AG20443 (cell line): ENCODE measurements around the gene FILIP1L.
"Not testable (repeated sequence)": the region's sequence is repeated elsewhere in the genome, so short reads cannot be mapped to it uniquely, and the experiment has no call there.

Experiments used
- DNase-seq: peaks from one replicate; pipeline ENCODE4 v3.0.0; 2012; ENCODE audit warnings: low spot score, mixed read lengths

Gene FILIP1L

GRCh38 chr3:100098784-100099070 is 15.6 kb downstream of the FILIP1L start:
- DNase-seq = no peak

- no peak for DNase-seq
Observed at GRCh38 chr3:100097919-100098783, 16.1 kb downstream of the FILIP1L start.

- DNase-seq = no peak
Observed at GRCh38 chr3:100096866-100097265, 17.4 kb downstream of the FILIP1L start.

GRCh38 chr3:100096286-100096685 is 18.0 kb downstream of the FILIP1L start:
- DNase-seq = not testable (repeated sequence)

GRCh38 chr3:100093831-100094230 is 20.5 kb downstream of the FILIP1L start:
- no peak for DNase-seq

- no peak for DNase-seq
Observed at GRCh38 chr3:100090669-100091005, 23.7 kb downstream of the FILIP1L start.

- peak; percentile 70 for DNase-seq
Observed at GRCh38 chr3:100089812-100090668, 24.3 kb downstream of the FILIP1L start.

GRCh38 chr3:100088735-100089368 is 25.4 kb downstream of the FILIP1L start:
- no peak for DNase-seq

GRCh38 chr3:100087198-100087597 is 27.1 kb downstream of the FILIP1L start:
- peak; percentile 29 for DNase-seq

- DNase-seq = no peak
Observed at GRCh38 chr3:100086401-100086800, 27.9 kb downstream of the FILIP1L start.

GRCh38 chr3:100084100-100084806 is 30.0 kb downstream of the FILIP1L start:
- no peak for DNase-seq

- DNase-seq = no peak
Observed at GRCh38 chr3:100083209-100083608, 31.1 kb downstream of the FILIP1L start.

GRCh38 chr3:100082714-100083113 is 31.6 kb downstream of the FILIP1L start:
- DNase-seq = no peak

- no peak for DNase-seq
Observed at GRCh38 chr3:100081986-100082692, 32.2 kb downstream of the FILIP1L start.

- DNase-seq = no peak
Observed at GRCh38 chr3:100081311-100081710, 33.0 kb downstream of the FILIP1L start.

GRCh38 chr3:100080573-100080972 is 33.7 kb downstream of the FILIP1L start:
- DNase-seq = no peak

- DNase-seq = no peak
Observed at GRCh38 chr3:100079328-100079727, 35.0 kb downstream of the FILIP1L start.

GRCh38 chr3:100076731-100077529 is 37.4 kb downstream of the FILIP1L start:
- DNase-seq = no peak

- DNase-seq = no peak
Observed at GRCh38 chr3:100075851-100076730, 38.2 kb downstream of the FILIP1L start.

GRCh38 chr3:100075196-100075595 is 39.1 kb downstream of the FILIP1L start:
- DNase-seq = no peak
